ENCODE data around the gene SRPK2.

SRPK2 gene

DNA sequence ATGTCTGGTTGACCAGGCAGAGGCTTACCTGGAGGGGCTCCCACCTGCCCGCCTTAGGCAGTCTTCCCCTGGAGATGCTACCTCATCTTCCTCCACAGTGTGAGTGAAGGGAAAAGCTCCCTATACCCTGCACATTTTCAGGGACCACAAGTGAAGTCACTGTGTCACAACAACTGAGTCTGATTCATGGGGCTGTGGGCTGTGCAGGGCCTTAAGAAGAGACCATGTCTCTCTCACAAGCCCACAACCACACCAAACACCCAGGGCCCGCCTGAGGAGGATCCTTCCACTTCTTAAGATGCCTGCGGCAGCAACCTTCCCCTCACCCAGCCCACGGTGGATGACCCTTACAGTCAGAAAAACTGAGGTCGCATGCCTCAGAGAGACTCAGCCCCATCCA, 256.4 kb downstream of the SRPK2 start:
- DNase-seq (ENCODE audit: insufficient read length) (no peak), FAIRE-seq (no peak)
- TF ChIP-seq POLR2A (IDR thresholded peaks at IDR 0.05; ENCODE audit: low read depth, low read length), result no peak
- no peak for TF ChIP-seq POLR2AphosphoS5 (IDR thresholded peaks at IDR 0.05; ENCODE audit: low read depth, low read length)
- no peak for TF ChIP-seq TAF1 (IDR thresholded peaks at IDR 0.05; ENCODE audit: borderline replicate concordance, low read depth, low read length)

DNA sequence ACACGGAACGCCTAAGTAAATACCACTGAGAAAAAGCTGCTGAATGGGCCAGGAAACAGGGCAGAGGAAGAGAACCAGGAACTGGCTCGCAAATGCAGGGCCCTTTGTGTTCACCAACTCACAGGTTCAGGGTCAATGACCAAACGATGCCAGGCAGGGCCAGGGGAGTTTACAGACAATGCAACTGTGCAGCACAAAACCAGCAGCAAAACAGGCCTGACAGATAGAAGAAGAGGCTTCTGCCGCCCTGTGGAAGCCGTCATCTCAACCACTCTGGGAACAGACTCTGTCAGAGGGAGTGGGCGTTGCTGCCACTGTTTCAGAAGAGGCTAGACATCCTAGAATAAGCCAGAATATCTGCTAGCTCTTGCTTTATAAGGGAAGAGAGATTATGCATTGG, 256.8 kb downstream of the SRPK2 start:
- DNase-seq (ENCODE audit: insufficient read length) (no peak), FAIRE-seq (no peak)
- TF ChIP-seq TAF1 (IDR thresholded peaks at IDR 0.05; ENCODE audit: borderline replicate concordance, low read depth, low read length), result no peak
- no peak for TF ChIP-seq POLR2AphosphoS5 (IDR thresholded peaks at IDR 0.05; ENCODE audit: low read depth, low read length)
- TF ChIP-seq POLR2A (IDR thresholded peaks at IDR 0.05; ENCODE audit: low read depth, low read length), result no peak

DNA sequence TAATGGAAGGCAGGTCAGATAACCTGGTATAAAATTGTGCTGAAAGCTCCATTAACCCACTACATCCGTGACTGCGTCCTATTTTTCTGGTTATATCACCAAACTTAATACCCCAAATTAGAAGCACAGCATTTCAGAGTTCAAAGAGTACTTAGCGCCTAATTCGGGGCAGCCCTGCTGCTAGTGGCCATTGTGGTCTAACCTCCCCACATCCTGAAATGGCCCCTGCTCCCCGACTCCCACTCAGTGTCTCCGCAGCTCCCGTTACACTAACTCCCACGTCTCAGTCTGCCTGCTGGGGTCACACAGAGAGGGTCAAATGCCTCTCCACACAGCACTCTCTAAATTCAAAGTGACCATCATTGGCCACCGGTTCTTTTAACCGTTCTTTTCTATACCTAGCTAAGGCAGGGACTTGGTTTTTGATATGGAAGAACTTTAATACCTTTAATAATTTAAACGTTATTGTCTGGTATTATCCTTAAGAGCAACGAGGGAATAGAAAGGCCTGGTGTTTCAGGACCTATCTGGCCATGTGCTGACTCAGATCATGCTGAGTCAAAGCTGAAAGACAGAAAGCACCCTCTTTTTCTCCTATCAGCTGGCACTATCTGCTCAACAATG, 257.6 kb downstream of the SRPK2 start:
- FAIRE-seq (no peak), DNase-seq (ENCODE audit: insufficient read length) (no peak)
- TF ChIP-seq TAF1 (IDR thresholded peaks at IDR 0.05; ENCODE audit: borderline replicate concordance, low read depth, low read length), result no peak
- no peak for TF ChIP-seq POLR2AphosphoS5 (IDR thresholded peaks at IDR 0.05; ENCODE audit: low read depth, low read length)
- no peak for TF ChIP-seq POLR2A (IDR thresholded peaks at IDR 0.05; ENCODE audit: low read depth, low read length)

DNA sequence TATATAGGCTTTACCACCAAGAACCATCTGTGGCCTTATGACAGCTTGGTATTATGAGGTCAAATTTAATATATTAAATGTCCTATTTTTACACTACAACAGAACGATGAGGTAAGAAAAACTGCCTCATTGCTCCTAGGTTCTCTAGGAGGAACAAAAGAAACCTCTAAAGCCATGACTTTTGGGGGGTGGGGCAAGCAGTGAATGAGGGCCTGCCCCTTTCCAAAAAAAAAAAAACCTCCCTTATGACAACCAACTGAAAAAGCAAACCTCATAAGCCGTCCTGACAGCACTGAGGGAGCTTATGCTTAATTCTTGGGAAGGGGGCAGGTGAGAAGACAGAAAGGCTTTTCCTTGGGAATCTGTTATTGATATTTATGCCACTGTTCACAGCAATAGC, 258.1 kb downstream of the SRPK2 start:
- no peak for FAIRE-seq
- DNase-seq (ENCODE audit: insufficient read length), result no peak
- TF ChIP-seq TAF1 (IDR thresholded peaks at IDR 0.05; ENCODE audit: borderline replicate concordance, low read depth, low read length) (no peak), POLR2A (IDR thresholded peaks at IDR 0.05; ENCODE audit: low read depth, low read length) (no peak), POLR2AphosphoS5 (IDR thresholded peaks at IDR 0.05; ENCODE audit: low read depth, low read length) (no peak)

DNA sequence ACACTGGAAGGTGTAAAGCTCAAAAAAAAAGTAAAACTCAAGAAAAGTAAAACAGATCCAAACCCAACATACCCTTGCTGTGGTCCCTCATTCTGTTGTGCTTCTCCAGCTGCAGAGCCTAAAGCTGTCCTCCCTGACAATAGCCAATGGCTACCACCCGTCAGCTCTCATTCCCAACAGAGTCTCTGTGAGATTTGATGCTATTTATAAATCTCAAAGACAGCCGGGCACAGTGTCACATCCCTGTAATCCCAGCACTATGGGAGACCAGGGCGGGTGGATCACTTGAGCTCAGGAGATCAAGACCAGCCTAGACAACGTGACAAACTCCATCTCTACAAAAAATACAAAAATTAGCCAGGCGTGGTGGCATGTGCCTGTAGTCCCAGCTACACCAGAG, 258.7 kb downstream of the SRPK2 start:
- FAIRE-seq (no peak), DNase-seq (ENCODE audit: insufficient read length) (no peak)
- TF ChIP-seq POLR2A (IDR thresholded peaks at IDR 0.05; ENCODE audit: low read depth, low read length) (no peak), TAF1 (IDR thresholded peaks at IDR 0.05; ENCODE audit: borderline replicate concordance, low read depth, low read length) (no peak), POLR2AphosphoS5 (IDR thresholded peaks at IDR 0.05; ENCODE audit: low read depth, low read length) (no peak)

DNA sequence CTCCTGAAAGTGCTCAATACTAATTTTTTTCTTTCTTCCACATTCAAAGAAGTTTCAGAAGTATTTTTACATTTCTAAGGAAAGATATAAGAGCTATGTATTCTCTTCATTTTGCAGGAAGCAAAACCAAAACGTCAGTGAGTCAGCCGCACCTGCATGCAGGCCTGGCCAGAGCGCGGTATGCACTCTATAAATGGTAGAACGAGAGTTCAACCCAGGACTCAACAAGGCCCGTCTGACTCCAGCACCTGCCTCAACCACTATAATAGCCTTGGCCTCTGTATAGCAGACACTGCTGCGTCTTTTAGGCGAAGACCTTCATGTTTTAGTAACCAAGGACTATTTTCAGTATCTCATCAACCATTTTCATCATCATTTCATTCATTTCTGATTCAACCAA, 261.5 kb downstream of the SRPK2 start:
- FAIRE-seq, result no peak
- DNase-seq (ENCODE audit: insufficient read length), result no peak
- TF ChIP-seq TAF1 (IDR thresholded peaks at IDR 0.05; ENCODE audit: borderline replicate concordance, low read depth, low read length) (no peak), POLR2A (IDR thresholded peaks at IDR 0.05; ENCODE audit: low read depth, low read length) (no peak), POLR2AphosphoS5 (IDR thresholded peaks at IDR 0.05; ENCODE audit: low read depth, low read length) (no peak)

DNA sequence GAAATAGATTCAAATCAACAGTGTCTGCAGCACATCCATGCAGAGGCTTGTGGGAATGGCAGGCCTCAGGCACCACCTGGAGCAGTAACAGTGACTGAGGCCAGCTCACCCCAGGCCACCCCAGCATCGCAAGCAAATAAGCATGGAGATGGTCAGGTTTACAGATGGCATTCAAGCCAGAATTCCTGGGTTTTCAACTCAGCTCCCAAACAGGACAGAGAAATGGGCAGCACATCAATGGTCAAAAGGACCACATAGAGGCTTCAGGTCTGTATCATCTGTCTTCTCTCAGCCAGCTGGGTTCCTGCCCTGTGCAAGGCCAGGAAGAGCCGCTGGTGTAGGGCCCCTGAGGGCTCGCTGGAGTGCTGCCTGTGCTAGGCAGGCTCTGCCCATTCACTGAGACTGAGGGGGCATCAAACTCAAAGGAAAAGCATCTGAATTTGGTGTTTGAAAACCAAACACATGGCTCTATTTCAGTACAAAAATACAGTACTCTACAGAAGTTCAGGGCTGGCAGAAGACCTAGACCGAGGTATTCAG, 262.2 kb downstream of the SRPK2 start:
- DNase-seq (ENCODE audit: insufficient read length) (no peak), FAIRE-seq (no peak)
- TF ChIP-seq POLR2AphosphoS5 (IDR thresholded peaks at IDR 0.05; ENCODE audit: low read depth, low read length) (no peak), TAF1 (IDR thresholded peaks at IDR 0.05; ENCODE audit: borderline replicate concordance, low read depth, low read length) (no peak), POLR2A (IDR thresholded peaks at IDR 0.05; ENCODE audit: low read depth, low read length) (no peak)

DNA sequence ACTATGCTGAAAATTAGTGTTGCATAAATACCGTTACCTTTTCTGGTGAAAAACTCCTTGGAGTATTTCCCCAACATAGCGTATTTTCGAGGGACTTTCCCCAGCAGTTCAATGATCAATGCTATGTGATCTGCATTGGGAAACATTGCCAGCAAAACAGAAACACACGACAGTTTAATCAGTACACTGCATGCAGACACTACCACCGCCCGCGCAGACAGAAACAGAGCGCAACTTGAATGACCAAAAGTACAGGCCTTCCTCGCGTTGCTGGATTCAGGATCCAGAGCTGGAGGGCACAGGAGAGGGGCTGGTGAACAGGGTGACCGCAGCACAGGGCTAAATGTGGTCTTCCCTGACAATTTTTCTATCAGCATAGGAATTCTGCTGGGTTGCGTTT, 263.0 kb downstream of the SRPK2 start:
- FAIRE-seq, result no peak
- no peak for DNase-seq (ENCODE audit: insufficient read length)
- TF ChIP-seq POLR2AphosphoS5 (IDR thresholded peaks at IDR 0.05; ENCODE audit: low read depth, low read length) (no peak), POLR2A (IDR thresholded peaks at IDR 0.05; ENCODE audit: low read depth, low read length) (no peak), TAF1 (IDR thresholded peaks at IDR 0.05; ENCODE audit: borderline replicate concordance, low read depth, low read length) (no peak)

DNA sequence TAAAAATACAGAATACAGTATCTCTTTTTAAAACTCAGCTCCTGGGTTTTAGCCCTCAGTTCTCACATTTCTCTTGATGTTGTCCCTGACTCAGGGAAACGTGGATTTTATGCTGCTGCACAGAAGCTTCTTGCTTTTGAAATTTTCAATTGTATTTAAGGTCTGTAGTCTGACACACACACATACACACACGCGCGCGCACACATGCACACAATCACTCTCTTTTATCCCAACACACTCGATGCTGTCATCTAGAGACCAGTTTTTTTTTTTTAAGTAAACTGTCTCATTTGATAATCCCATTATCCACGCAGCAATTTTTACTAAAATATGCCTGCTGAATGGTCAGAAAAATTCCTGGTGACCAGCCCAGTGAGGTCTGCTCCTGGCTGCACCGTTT, 266.1 kb downstream of the SRPK2 start:
- no peak for FAIRE-seq
- no peak for DNase-seq (ENCODE audit: insufficient read length)
- TF ChIP-seq TAF1 (IDR thresholded peaks at IDR 0.05; ENCODE audit: borderline replicate concordance, low read depth, low read length) (no peak), POLR2A (IDR thresholded peaks at IDR 0.05; ENCODE audit: low read depth, low read length) (no peak), POLR2AphosphoS5 (IDR thresholded peaks at IDR 0.05; ENCODE audit: low read depth, low read length) (no peak)

DNA sequence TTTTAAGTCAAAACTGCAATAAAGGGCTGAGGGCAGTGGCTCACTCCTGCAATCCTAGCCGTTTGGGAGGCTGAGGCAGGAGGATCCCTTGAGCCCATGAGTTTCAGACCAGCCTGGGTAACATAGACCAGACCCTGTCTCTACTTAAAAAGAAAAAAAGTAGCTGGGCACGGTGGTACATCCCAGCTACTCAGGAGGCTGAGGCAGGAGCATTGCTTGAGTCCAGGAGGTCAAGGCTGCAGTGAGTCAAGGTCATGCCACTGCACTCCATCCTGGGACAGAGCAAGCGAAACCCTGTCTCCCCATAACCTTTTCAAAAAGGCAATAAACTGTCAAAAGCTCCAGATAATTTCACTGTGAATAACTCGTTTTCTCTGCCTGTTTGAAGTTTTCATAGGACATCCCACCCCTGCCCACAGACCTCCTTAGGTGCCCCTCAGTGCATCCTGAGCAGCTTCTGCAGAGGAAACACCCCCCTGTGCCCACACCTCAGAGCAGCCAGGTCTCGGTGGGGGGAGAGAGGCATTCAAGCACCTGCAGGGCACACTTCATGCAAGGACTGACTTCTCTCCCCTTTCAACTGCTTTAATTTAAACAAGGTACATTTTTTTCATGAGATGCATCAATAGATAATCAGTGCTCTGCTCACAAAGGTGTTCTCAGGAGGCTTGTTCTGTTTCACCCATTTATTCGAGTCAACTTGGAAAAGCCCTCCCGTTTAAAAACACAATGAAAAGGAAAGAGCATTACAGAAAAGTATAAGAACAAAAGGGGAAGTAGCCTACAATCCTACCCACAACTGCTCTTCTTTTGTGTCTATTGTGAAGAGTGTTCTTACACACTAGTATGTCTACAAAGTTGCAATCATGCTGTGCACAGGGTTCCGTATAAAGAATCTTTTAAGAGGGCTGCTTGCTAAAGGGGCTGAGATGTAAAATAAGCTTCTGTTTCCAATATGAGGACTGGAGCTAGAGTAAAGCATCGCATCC, 269.8 kb downstream of the SRPK2 start:
- DNase-seq (ENCODE audit: insufficient read length) (no peak), FAIRE-seq (no peak)
- TF ChIP-seq POLR2AphosphoS5 (IDR thresholded peaks at IDR 0.05; ENCODE audit: low read depth, low read length) (no peak), TAF1 (IDR thresholded peaks at IDR 0.05; ENCODE audit: borderline replicate concordance, low read depth, low read length) (no peak), POLR2A (IDR thresholded peaks at IDR 0.05; ENCODE audit: low read depth, low read length) (no peak)

Data from GM12892 (cell line).